K562 (cell line): ENCODE measurements around the gene PSAP. TPM values are rescaled to one million over a fixed set of nuclear protein-coding genes. Genes with fewer than 3 reads are reported as not detected.

Experiments used
- ADNP ChIP-seq: fragments of 200-800 bp; sonication (Bioruptor generic); IDR thresholded peaks from 2 replicates; pipeline ENCODE4 v1.6.1; 2016; ENCODE audit warnings: missing genetic modification characterization, missing compliant biosample characterization
- ARID1B ChIP-seq: fragments of 450-650 bp; IDR thresholded peaks from 2 replicates; pipeline ENCODE4 v1.6.1; 2016; ENCODE audit warnings: antibody characterized with exemption, mild to moderate bottlenecking, inconsistent platforms
- CEBPB ChIP-seq: fragments of 450-650 bp; IDR thresholded peaks from 2 replicates; pipeline ENCODE4 v1.6.1; 2016; ENCODE audit warnings: missing genetic modification characterization, missing compliant biosample characterization
- ELF4 ChIP-seq: fragments of 450-650 bp; formaldehyde crosslinking; IDR thresholded peaks from 2 replicates; pipeline ENCODE4 v1.4.0; 2022; ENCODE audit warnings: missing genetic modification characterization
- EP300 ChIP-seq: IDR thresholded peaks from 2 replicates; pipeline ENCODE4 v1.6.1; 2012; ENCODE audit warnings: low read length, improper control_type of control experiment
- FIP1L1 ChIP-seq: fragments of 200-400 bp; formaldehyde crosslinking; IDR thresholded peaks from 2 replicates; pipeline ENCODE4 v1.6.1; 2018; ENCODE audit warnings: mild to moderate bottlenecking, low read depth, low read length; ENCODE audit not compliant: poor library complexity, severe bottlenecking
- GATAD2A ChIP-seq: fragments of 450-650 bp; IDR thresholded peaks from 2 replicates; pipeline ENCODE4 v1.6.1; 2017
- HDAC1 ChIP-seq, 2 experiments: fragments of 450-650 bp; IDR thresholded peaks; 2 replicates each; pipeline ENCODE4 v1.6.1; 2016 to 2017; ENCODE audit warnings: inconsistent platforms in 1 of 2, mild to moderate bottlenecking in 1 of 2, moderate library complexity in 1 of 2
- NR1H2 ChIP-seq: sonication (generic); formaldehyde crosslinking; IDR thresholded peaks from 2 replicates; pipeline ENCODE4 v1.4.0; 2020; ENCODE audit warnings: mild to moderate bottlenecking, missing genetic modification reagents
- POLR2AphosphoS2 ChIP-seq: IDR thresholded peaks from 2 replicates; pipeline ENCODE4 v1.6.1; 2012; ENCODE audit warnings: low read length, improper control_type of control experiment
- PTTG1 ChIP-seq: fragments of 450-650 bp; IDR thresholded peaks from 2 replicates; pipeline ENCODE4 v1.6.1; 2016; ENCODE audit warnings: low read depth, mild to moderate bottlenecking, missing genetic modification characterization, missing compliant biosample characterization
- SMARCE1 ChIP-seq: fragments of 450-650 bp; IDR thresholded peaks from 2 replicates; pipeline ENCODE4 v1.7.1; 2016; ENCODE audit warnings: mild to moderate bottlenecking
- SMC3 ChIP-seq: conservative IDR thresholded peaks from 2 replicates; pipeline ENCODE4 v1.6.1; 2011; ENCODE audit warnings: low read depth, low read length, improper control_type of control experiment; ENCODE audit not compliant: insufficient read depth
- SRSF1 ChIP-seq: fragments of 200-400 bp; formaldehyde crosslinking; IDR thresholded peaks from 2 replicates; pipeline ENCODE4 v1.6.1; 2017; ENCODE audit warnings: mild to moderate bottlenecking, low read depth, low read length, moderate library complexity
- TBP ChIP-seq: optimal IDR thresholded peaks from 2 replicates; pipeline ENCODE3; 2011; ENCODE audit warnings: low read depth, low read length, improper control_type of control experiment
- WHSC1 ChIP-seq: IDR thresholded peaks from one replicate; pipeline ENCODE4 v1.6.1; 2012; ENCODE audit warnings: low read length, control low read depth, inconsistent platforms
- ZBTB5 ChIP-seq: fragments of 450-650 bp; IDR thresholded peaks from 2 replicates; pipeline ENCODE4 v1.6.1; 2017; ENCODE audit warnings: antibody characterized with exemption
- ZNF174 ChIP-seq: fragments of 250-450 bp; sonication (Bioruptor Pico); IDR thresholded peaks from 2 replicates; pipeline ENCODE4 v1.4.0; 2020; ENCODE audit warnings: mild to moderate bottlenecking
- ZNF511 ChIP-seq: sonication (generic); formaldehyde crosslinking; IDR thresholded peaks from 2 replicates; pipeline ENCODE4 v1.8.0; 2022; ENCODE audit warnings: mild to moderate bottlenecking, missing genetic modification reagents
- polyA plus RNA-seq, 8 experiments: library from polyadenylated mRNA; depleted of rRNA in 4 of 8; stranded (reverse) in 5 of 8; unstranded in 3 of 8; fragments of >200 nt; fragmentation: Nextera tagmentation in 2 of 8; fragmentation: Illumina TruSeq in 1 of 8; extraction: Ambion mirVana in 2 of 8; extraction: Trizol in 1 of 8; gene quantifications; 2 replicates each; pipeline versions ENCODE4 v1.2.1 to v1.2.3, GENCODE V29; 2011 to 2014; ENCODE audit warnings: inconsistent platforms in 1 of 8, missing spikeins in 1 of 8
- total RNA-seq, 7 experiments: library from RNA; depleted of rRNA in 6 of 7; stranded (reverse); fragments of >200 nt in 6 of 7; fragmentation: Illumina TruSeq in 2 of 7; extraction: Trizol in 2 of 7; gene quantifications; 2 replicates each; pipeline versions ENCODE4 v1.2.1 to v1.2.3, GENCODE V29; 2011 to 2021; ENCODE audit warnings: low replicate concordance in 1 of 7
- TF ChIP-seq, protein P1 (sequence below), 3 experiments: IDR thresholded peaks in 2 of 3; conservative IDR thresholded peaks in 1 of 3; 2 replicates each; pipeline ENCODE4 v1.5.1; 2011 to 2012; ENCODE audit warnings: low read length in 3 of 3, mild to moderate bottlenecking in 3 of 3, control low read depth in 2 of 3, improper control_type of control experiment in 1 of 3, inconsistent platforms in 1 of 3, low read depth in 1 of 3, mixed read lengths in 1 of 3, moderate library complexity in 1 of 3; ENCODE audit not compliant: insufficient read depth in 2 of 3

The PSAP gene
- total and polyA plus RNA-seq, 9 of the 15 experiments (the other 6 are each of a cell fraction or from before 2014, with no cell fraction given) = 245 to 700 (median 429) TPM

DNA sequence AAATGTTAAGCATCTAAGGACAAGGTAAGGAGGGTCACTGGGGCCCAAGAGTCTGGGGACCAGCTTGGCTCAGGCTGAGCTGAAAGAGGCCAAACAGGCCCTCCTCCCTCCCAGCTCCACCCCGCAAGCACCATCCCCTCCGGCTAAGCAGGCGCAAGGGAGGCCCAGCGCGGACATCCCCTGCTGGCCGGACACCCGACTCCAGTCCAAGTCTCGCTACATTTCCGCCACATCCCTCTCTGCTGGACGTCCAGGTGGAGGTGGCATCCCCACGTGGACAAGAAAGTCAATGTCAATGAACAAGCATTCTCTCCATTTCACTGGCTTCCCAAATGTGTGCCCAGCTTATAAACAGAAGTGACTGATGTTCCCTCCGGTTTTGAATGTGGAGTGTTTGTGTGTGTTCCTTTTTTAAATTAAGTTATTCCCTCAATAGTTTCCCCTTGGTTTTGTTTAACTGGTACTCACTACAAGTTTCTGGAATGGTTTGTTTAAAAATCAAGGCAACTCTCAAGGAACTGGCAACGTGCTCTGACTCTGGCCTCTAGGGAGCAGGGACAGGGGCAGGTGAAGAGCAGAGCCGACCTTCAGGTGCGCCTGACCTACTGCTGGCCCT lies 35.4 kb downstream of the PSAP start (continued):
- TF ChIP-seq EP300 (no peak), HDAC1 (IDR thresholded peaks at IDR 0.05) (no peak), TBP (no peak), PTTG1 (tag) (no peak), ADNP (tag) (no peak), SMARCE1 (no peak), GATAD2A (no peak), SRSF1 (no peak), ZBTB5 (no peak), WHSC1 (no peak), CEBPB (tag) (no peak), ARID1B (no peak), POLR2AphosphoS2 (peak; percentile 24), SMC3 (no peak), FIP1L1 (no peak), ZNF174 (CRISPR knock-in tag) (no peak), ZNF511 (CRISPR knock-in tag) (no peak), ELF4 (CRISPR knock-in tag) (peak; percentile 67; the same call in 1 of the 2 replicates), NR1H2 (CRISPR knock-in tag) (no peak)
- TF ChIP-seq, protein P1, sequence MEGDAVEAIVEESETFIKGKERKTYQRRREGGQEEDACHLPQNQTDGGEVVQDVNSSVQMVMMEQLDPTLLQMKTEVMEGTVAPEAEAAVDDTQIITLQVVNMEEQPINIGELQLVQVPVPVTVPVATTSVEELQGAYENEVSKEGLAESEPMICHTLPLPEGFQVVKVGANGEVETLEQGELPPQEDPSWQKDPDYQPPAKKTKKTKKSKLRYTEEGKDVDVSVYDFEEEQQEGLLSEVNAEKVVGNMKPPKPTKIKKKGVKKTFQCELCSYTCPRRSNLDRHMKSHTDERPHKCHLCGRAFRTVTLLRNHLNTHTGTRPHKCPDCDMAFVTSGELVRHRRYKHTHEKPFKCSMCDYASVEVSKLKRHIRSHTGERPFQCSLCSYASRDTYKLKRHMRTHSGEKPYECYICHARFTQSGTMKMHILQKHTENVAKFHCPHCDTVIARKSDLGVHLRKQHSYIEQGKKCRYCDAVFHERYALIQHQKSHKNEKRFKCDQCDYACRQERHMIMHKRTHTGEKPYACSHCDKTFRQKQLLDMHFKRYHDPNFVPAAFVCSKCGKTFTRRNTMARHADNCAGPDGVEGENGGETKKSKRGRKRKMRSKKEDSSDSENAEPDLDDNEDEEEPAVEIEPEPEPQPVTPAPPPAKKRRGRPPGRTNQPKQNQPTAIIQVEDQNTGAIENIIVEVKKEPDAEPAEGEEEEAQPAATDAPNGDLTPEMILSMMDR (IDR thresholded peaks at IDR 0.05 in 2 of 3, conservative IDR thresholded peaks at IDR 0.05 in 1 of 3; ENCODE audit: insufficient read depth in 2 of 3, low read depth in 1 of 3, low read length in 3 of 3) = 0 out of 6 replicates have a peak, but pooled peaks of 1 of the 3 experiments have one; percentile 9
